ENCODE results near the gene ZNF253. TPM values are rescaled to one million over a fixed set of nuclear protein-coding genes. Genes with fewer than 3 reads are reported as not detected.

The ZNF253 gene
- total and polyA plus RNA-seq, 2 of the 13 experiments (the other 11 are each of a cell fraction or from before 2014, with no cell fraction given) = 3.5 to 10.6 TPM

- TF ChIP-seq RFX5 (IDR thresholded peaks at IDR 0.05; ENCODE audit: low read depth, low read length) (peak; percentile 91), TEAD3 (CRISPR knock-in tag; optimal IDR thresholded peaks at IDR 0.05; ENCODE audit: borderline replicate concordance) (no peak), ZNF362 (CRISPR knock-in tag; IDR thresholded peaks at IDR 0.05; ENCODE audit: borderline replicate concordance) (peak; percentile 45; the same call in 1 of the 2 replicates), NAIF1 (CRISPR knock-in tag; IDR thresholded peaks at IDR 0.05; ENCODE audit: borderline replicate concordance) (no peak), ARID3A (IDR thresholded peaks at IDR 0.05; ENCODE audit: low read depth, low read length) (peak; percentile 19; the same call in 1 of the 2 replicates), ZNF441 (CRISPR knock-in tag; IDR thresholded peaks at IDR 0.05; ENCODE audit: borderline replicate concordance) (no peak), SNAPC2 (CRISPR knock-in tag; IDR thresholded peaks at IDR 0.05) (no peak; the same call in 1 of the 2 replicates), MXD3 (CRISPR knock-in tag; IDR thresholded peaks at IDR 0.05) (no peak), ZNF772 (CRISPR knock-in tag; IDR thresholded peaks at IDR 0.05) (no peak), DNMT1 (CRISPR knock-in tag; IDR thresholded peaks at IDR 0.05) (no peak), EZH2 (conservative IDR thresholded peaks at IDR 0.05; ENCODE audit: low read depth, low read length) (no peak), SRSF1 (optimal IDR thresholded peaks at IDR 0.05; ENCODE audit: low read depth, low read length) (peak; percentile 45), FIP1L1 (IDR thresholded peaks at IDR 0.05; ENCODE audit: borderline replicate concordance, insufficient read depth, low read depth, low read length) (no peak), FOXA3 (CRISPR knock-in tag; IDR thresholded peaks at IDR 0.05) (no peak), REL (CRISPR knock-in tag; conservative IDR thresholded peaks at IDR 0.05) (no peak), EEA1 (CRISPR knock-in tag; IDR thresholded peaks at IDR 0.05; ENCODE audit: borderline replicate concordance) (peak; percentile 81; the same call in 1 of the 2 replicates), ZC3H4 (CRISPR knock-in tag; IDR thresholded peaks at IDR 0.05; ENCODE audit: borderline replicate concordance) (no peak), HOXA3 (CRISPR knock-in tag; IDR thresholded peaks at IDR 0.05) (peak; percentile 56; the same call in 1 of the 2 replicates), ZNF713 (CRISPR knock-in tag; IDR thresholded peaks at IDR 0.05) (no peak), HNF1A (IDR thresholded peaks at IDR 0.05; ENCODE audit: low read depth) (no peak), HNF1A (CRISPR knock-in tag; IDR thresholded peaks at IDR 0.05; ENCODE audit: borderline replicate concordance) (no peak; the same call in 1 of the 2 replicates)
These were observed at the start of gene ZNF253 (continued) for GRCh38 chr19:19865750-19866610.

All from HepG2 (cell line).